ENCODE data around the gene PRPS1.
A peak's percentile ranks its signal among the peaks of the same experiment; 100 is the strongest.

Gene PRPS1

DNA sequence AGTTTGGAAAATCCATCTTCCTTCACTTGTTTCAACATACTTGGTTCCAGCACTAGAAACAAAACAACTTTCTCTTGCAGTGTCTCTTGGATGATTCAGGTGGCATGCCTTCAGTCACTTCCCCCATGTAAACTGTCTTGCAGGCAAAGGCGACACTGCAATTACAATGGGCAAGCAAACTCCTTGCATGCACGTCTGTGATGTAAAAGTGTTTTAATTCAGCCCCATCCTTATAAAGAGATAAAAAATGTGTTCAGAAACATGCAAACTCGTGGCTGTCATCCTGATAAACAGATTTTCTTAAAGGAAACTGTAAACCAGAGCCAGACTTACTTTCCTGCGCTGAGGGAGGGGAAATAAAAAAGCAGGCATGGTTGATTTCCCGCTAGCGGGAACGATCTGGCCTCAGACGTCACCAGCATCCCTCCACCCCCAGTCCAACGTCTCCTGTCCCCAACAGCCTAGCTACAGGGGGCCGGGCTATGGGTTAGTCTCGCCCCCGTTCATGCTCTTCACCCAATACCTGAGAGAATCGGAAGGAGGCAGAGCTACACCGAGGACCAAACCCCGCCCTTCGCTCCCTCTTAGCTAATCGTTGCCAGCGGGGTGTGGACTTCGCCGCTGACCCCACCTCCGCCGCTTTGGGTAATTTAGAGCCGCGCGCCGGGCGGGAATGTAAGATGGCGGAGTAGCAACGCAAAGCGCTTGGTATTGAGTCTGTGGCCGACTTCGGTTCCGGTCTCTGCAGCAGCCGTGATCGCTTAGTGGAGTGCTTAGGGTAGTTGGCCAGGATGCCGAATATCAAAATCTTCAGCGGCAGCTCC is at the start of gene PRPS1:
PRPS1 (plus strand) TSS at position 673 of the 824 bp plus-strand sequence; CDS start at position 792, 119 bp downstream.
- Histone ChIP-seq H3K4me3 (ENCODE audit: low read length in 2 of 2) (peak within 1 kb of the TSS; percentile 73 to 80), H3K27ac (ENCODE audit: low read depth in 2 of 2, low read length in 2 of 2) (peak within 1 kb of the TSS; percentile 55 to 57), H3K36me3 (ENCODE audit: control insufficient read depth in 2 of 2, insufficient read depth in 2 of 2, low read length in 2 of 2) (no peaks in the 10 kb centered on the region), H3K9me3 (ENCODE audit: control insufficient read depth in 2 of 2, low read length in 2 of 2) (no peaks in the 10 kb centered on the region), H3K27me3 (ENCODE audit: control insufficient read depth in 2 of 2, insufficient read depth in 2 of 2, low read length in 2 of 2) (no peaks in the 10 kb centered on the region), H3K4me1 (ENCODE audit: control insufficient read depth in 2 of 2, insufficient read depth in 2 of 2, low read length in 2 of 2) (no peaks in the 10 kb centered on the region), H3K9ac (ENCODE audit: low read depth in 1 of 2, low read length in 2 of 2) (peak within 1 kb of the TSS; percentile 35 to 46)

DNA sequence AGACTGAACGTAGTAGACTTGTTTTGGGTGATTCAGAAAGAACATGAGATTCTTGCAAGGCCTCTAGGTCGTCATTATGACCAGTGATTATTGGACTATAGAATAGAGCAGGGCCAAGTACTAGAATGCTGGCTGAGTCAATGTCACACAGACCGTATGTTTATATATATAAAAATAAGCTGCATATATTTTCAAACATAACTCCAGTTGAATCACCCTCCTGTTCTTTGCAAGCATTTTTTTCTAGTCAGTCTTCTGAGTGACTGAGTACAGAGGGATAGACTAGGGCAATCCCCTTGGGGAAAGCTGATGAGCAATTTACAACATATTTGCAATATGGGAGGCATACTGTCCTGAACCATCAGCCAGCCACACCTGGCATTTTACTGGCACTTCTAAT is 48.4 kb upstream of the PRPS1 start:
- Histone ChIP-seq H3K9ac (ENCODE audit: low read depth in 1 of 2, low read length in 2 of 2) (no peak overlapping the region), H3K4me1 (ENCODE audit: control insufficient read depth in 2 of 2, insufficient read depth in 2 of 2, low read length in 2 of 2) (no peaks in the 10 kb centered on the region), H3K9me3 (ENCODE audit: control insufficient read depth in 2 of 2, low read length in 2 of 2) (no peaks in the 10 kb centered on the region), H3K27me3 (ENCODE audit: control insufficient read depth in 2 of 2, insufficient read depth in 2 of 2, low read length in 2 of 2) (no peaks in the 10 kb centered on the region), H3K36me3 (ENCODE audit: control insufficient read depth in 2 of 2, insufficient read depth in 2 of 2, low read length in 2 of 2) (no peaks in the 10 kb centered on the region), H3K27ac (ENCODE audit: low read depth in 2 of 2, low read length in 2 of 2) (no peak overlapping the region), H3K4me3 (ENCODE audit: low read length in 2 of 2) (no peak overlapping the region)

DNA sequence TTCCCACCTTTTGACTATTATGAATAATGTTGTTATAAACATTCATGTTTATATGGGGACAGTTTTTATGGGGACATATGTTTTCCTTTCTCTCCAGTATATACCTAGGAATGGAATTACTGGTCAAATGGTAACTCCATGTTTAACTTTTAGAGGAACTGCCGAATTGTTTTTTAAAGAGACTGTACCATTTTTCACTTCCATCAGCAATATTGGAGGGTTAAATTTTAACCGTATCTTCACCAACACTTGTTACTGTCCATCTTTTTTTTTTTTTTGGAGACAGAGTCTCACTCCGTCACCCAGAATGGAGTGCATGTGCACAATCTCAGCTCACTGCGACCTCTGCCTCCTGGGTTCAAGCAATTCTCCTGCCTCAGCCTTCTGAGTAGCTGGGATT is 46.4 kb upstream of the PRPS1 start:
- H3K4me1 ChIP-seq (ENCODE audit: control insufficient read depth in 2 of 2, insufficient read depth in 2 of 2, low read length in 2 of 2) = no peaks in the 10 kb centered on the region
- H3K36me3 ChIP-seq (ENCODE audit: control insufficient read depth in 2 of 2, insufficient read depth in 2 of 2, low read length in 2 of 2) = no peaks in the 10 kb centered on the region
- H3K27ac ChIP-seq (ENCODE audit: low read depth in 2 of 2, low read length in 2 of 2) = no peak overlapping the region
- no peaks in the 10 kb centered on the region for H3K27me3 ChIP-seq (ENCODE audit: control insufficient read depth in 2 of 2, insufficient read depth in 2 of 2, low read length in 2 of 2)
- no peak overlapping the region for H3K4me3 ChIP-seq (ENCODE audit: low read length in 2 of 2)
- H3K9ac ChIP-seq (ENCODE audit: low read depth in 1 of 2, low read length in 2 of 2) = no peak overlapping the region
- H3K9me3 ChIP-seq (ENCODE audit: control insufficient read depth in 2 of 2, low read length in 2 of 2) = no peaks in the 10 kb centered on the region

DNA sequence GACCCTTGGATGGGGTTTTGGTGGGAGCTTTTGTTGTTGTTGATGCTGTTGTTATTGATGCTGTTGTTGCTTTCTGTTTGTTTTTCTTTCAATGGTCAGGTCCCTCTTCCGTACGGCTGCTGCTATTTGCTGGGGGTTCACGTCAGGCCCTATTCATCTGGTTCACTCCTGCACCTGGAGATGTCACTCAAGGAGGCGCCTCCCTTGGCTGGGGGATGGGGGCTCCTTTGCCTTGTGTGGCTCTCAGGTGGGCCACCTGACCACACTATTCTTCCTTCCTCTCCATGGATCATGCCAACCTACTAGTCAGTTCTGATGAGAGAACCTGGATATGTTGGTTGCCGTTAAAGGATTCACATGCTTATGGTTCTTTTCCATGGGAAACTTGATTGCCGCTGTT is 39.1 kb upstream of the PRPS1 start:
- no peaks in the 10 kb centered on the region for H3K27me3 ChIP-seq (ENCODE audit: control insufficient read depth in 2 of 2, insufficient read depth in 2 of 2, low read length in 2 of 2)
- H3K27ac ChIP-seq (ENCODE audit: low read depth in 2 of 2, low read length in 2 of 2) = no peak overlapping the region
- no peaks in the 10 kb centered on the region for H3K4me1 ChIP-seq (ENCODE audit: control insufficient read depth in 2 of 2, insufficient read depth in 2 of 2, low read length in 2 of 2)
- H3K36me3 ChIP-seq (ENCODE audit: control insufficient read depth in 2 of 2, insufficient read depth in 2 of 2, low read length in 2 of 2) = no peaks in the 10 kb centered on the region
- H3K9me3 ChIP-seq (ENCODE audit: control insufficient read depth in 2 of 2, low read length in 2 of 2) = no peaks in the 10 kb centered on the region
- no peak overlapping the region for H3K9ac ChIP-seq (ENCODE audit: low read depth in 1 of 2, low read length in 2 of 2)
- no peak overlapping the region for H3K4me3 ChIP-seq (ENCODE audit: low read length in 2 of 2)

DNA sequence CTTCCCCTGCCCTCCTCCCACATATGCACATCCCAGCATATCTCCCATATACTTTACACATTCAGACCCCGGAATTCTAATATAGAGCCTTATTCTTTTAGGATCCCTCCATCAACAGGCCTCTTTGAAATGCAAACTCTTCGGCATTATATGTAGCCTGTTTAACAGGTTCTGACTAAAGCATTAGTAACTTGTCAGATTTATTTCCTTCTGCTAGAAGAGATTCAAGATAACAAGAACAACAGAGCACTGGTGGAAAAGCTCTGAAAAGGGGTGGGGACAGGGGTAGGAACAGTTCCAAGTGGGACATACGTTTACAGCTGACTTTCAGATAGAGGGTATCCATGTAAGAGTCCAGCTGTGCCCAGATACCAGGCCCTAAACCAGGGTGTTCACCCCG is 31.7 kb upstream of the PRPS1 start:
- Histone ChIP-seq H3K27ac (ENCODE audit: low read depth in 2 of 2, low read length in 2 of 2) (no peak overlapping the region), H3K9ac (ENCODE audit: low read depth in 1 of 2, low read length in 2 of 2) (no peak overlapping the region), H3K27me3 (ENCODE audit: control insufficient read depth in 2 of 2, insufficient read depth in 2 of 2, low read length in 2 of 2) (peaks cover 0 to 4% of the 10 kb centered on the region in 2 donors), H3K36me3 (ENCODE audit: control insufficient read depth in 2 of 2, insufficient read depth in 2 of 2, low read length in 2 of 2) (no peaks in the 10 kb centered on the region), H3K4me3 (ENCODE audit: low read length in 2 of 2) (no peak overlapping the region), H3K9me3 (ENCODE audit: control insufficient read depth in 2 of 2, low read length in 2 of 2) (no peaks in the 10 kb centered on the region), H3K4me1 (ENCODE audit: control insufficient read depth in 2 of 2, insufficient read depth in 2 of 2, low read length in 2 of 2) (no peaks in the 10 kb centered on the region)

DNA sequence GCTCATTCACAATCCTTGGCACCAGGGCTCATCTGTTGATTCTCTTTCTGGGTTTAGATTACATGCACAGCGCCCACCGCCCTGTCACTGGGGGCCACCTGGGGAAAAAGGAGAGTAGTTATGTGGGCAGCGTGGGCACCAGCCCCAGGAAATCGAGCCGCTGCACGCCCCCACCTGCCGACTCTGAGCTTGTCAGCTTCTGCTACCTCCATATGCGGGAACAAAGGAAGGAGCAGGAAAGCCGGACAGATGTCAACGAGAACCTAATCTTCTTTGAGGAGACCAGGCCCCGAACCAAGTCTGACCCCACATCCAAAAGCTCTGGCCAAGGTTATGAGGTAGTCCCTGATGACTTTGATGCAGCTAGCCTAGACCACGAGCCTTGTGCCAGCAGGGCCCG is 31.0 kb upstream of the PRPS1 start:
- no peak overlapping the region for H3K4me3 ChIP-seq (ENCODE audit: low read length in 2 of 2)
- H3K9me3 ChIP-seq (ENCODE audit: control insufficient read depth in 2 of 2, low read length in 2 of 2) = no peaks in the 10 kb centered on the region
- H3K4me1 ChIP-seq (ENCODE audit: control insufficient read depth in 2 of 2, insufficient read depth in 2 of 2, low read length in 2 of 2) = no peaks in the 10 kb centered on the region
- H3K27me3 ChIP-seq (ENCODE audit: control insufficient read depth in 2 of 2, insufficient read depth in 2 of 2, low read length in 2 of 2) = peaks cover 0 to 4% of the 10 kb centered on the region in 2 donors
- H3K9ac ChIP-seq (ENCODE audit: low read depth in 1 of 2, low read length in 2 of 2) = no peak overlapping the region
- H3K27ac ChIP-seq (ENCODE audit: low read depth in 2 of 2, low read length in 2 of 2) = no peak overlapping the region
- no peaks in the 10 kb centered on the region for H3K36me3 ChIP-seq (ENCODE audit: control insufficient read depth in 2 of 2, insufficient read depth in 2 of 2, low read length in 2 of 2)

DNA sequence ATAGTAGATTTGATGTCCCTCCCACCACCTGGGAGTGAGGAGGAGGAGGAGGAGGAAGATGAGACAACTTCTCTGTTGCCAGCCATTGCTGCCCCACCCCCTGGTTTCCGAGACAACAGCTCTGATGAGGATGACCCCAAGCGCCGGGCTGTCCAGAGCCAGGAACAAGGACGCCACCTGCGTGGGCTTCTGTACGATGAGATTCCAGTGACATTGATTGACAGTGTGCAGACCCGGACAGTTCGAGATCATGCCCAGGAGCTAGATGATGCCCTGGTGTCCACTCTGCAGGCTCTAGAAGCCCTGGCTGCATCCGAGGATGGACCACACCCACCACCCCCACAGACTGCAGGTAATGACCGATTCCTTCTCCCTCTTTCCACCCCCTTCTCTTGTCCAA is 30.5 kb upstream of the PRPS1 start:
- Histone ChIP-seq H3K9ac (ENCODE audit: low read depth in 1 of 2, low read length in 2 of 2) (no peak overlapping the region), H3K27ac (ENCODE audit: low read depth in 2 of 2, low read length in 2 of 2) (no peak overlapping the region), H3K4me1 (ENCODE audit: control insufficient read depth in 2 of 2, insufficient read depth in 2 of 2, low read length in 2 of 2) (no peaks in the 10 kb centered on the region), H3K36me3 (ENCODE audit: control insufficient read depth in 2 of 2, insufficient read depth in 2 of 2, low read length in 2 of 2) (no peaks in the 10 kb centered on the region), H3K9me3 (ENCODE audit: control insufficient read depth in 2 of 2, low read length in 2 of 2) (no peaks in the 10 kb centered on the region), H3K4me3 (ENCODE audit: low read length in 2 of 2) (no peak overlapping the region), H3K27me3 (ENCODE audit: control insufficient read depth in 2 of 2, insufficient read depth in 2 of 2, low read length in 2 of 2) (peaks cover 0 to 4% of the 10 kb centered on the region in 2 donors)

DNA sequence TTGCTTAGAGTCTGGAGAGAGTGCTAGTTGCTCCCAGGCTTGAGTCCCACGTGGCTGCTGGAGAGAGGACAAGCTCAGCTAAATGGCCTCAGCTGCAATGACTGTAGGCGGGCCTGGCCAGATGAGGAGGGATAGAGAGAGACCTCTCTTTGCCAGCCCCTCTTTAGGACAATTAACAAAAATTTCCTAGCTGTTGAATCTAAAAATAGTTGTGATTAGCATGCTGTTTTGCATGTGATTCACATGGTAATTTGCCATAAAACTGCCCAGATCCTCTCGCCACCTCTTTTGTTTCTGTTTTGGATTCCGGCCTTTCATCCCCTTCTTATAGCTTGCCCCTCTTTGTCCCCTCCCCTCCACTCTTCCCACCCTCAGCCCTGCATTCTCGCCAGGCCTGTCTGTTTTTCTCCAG is 28.9 kb upstream of the PRPS1 start:
- Histone ChIP-seq H3K27ac (ENCODE audit: low read depth in 2 of 2, low read length in 2 of 2) (no peak overlapping the region), H3K9me3 (ENCODE audit: control insufficient read depth in 2 of 2, low read length in 2 of 2) (no peaks in the 10 kb centered on the region), H3K4me3 (ENCODE audit: low read length in 2 of 2) (no peak overlapping the region), H3K36me3 (ENCODE audit: control insufficient read depth in 2 of 2, insufficient read depth in 2 of 2, low read length in 2 of 2) (no peaks in the 10 kb centered on the region), H3K9ac (ENCODE audit: low read depth in 1 of 2, low read length in 2 of 2) (no peak overlapping the region), H3K27me3 (ENCODE audit: control insufficient read depth in 2 of 2, insufficient read depth in 2 of 2, low read length in 2 of 2) (peaks cover 0 to 4% of the 10 kb centered on the region in 2 donors), H3K4me1 (ENCODE audit: control insufficient read depth in 2 of 2, insufficient read depth in 2 of 2, low read length in 2 of 2) (no peaks in the 10 kb centered on the region)

DNA sequence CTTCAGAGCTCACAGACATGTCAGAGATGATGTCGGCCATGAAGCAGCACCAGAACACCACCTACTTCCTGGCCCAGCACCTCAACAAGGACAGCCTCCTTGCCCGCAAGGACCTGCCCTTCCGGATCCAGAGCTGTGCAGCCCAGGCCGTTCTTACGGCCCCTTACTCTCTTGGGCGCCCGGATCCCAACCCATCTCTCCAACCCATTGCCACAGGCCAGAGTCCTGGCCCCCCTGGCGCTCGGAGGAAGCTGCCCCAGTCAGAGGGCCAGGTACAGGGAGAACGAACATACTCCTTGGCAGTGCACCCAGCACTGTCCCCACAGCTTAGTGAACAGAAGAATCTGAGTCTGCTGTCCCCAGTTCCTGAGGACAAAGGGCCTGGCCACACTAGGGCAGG is 27.9 kb upstream of the PRPS1 start:
- no peak overlapping the region for H3K27ac ChIP-seq (ENCODE audit: low read depth in 2 of 2, low read length in 2 of 2)

DNA sequence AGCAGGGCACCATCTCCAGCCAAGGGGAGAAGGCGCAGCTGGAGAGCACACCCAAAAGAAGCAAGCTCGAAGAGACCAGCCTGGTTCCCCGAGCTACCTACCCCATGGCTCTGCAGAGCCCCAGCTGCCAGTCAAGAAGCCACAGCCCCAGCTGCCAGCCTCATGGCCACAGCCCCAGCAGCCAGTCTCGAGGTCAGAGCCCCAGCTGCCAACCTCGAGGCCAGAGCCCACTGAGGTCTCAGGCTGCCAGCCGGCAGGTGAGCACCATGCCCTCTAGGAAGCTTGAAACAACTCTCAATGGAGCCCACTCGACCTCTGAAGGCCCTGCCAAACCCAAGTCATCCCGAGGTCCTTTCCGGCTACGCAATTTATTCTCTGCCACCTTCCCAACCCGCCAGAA is 27.0 kb upstream of the PRPS1 start:
- no peak overlapping the region for H3K4me3 ChIP-seq (ENCODE audit: low read length in 2 of 2)
- H3K4me1 ChIP-seq (ENCODE audit: control insufficient read depth in 2 of 2, insufficient read depth in 2 of 2, low read length in 2 of 2) = no peaks in the 10 kb centered on the region
- H3K36me3 ChIP-seq (ENCODE audit: control insufficient read depth in 2 of 2, insufficient read depth in 2 of 2, low read length in 2 of 2) = no peaks in the 10 kb centered on the region
- no peaks in the 10 kb centered on the region for H3K9me3 ChIP-seq (ENCODE audit: control insufficient read depth in 2 of 2, low read length in 2 of 2)
- H3K27me3 ChIP-seq (ENCODE audit: control insufficient read depth in 2 of 2, insufficient read depth in 2 of 2, low read length in 2 of 2) = peaks cover 0 to 4% of the 10 kb centered on the region in 2 donors
- no peak overlapping the region for H3K9ac ChIP-seq (ENCODE audit: low read depth in 1 of 2, low read length in 2 of 2)
- H3K27ac ChIP-seq (ENCODE audit: low read depth in 2 of 2, low read length in 2 of 2) = no peak overlapping the region

More for the DNA sequence above, 27.9 kb upstream of the PRPS1 start:
- Histone ChIP-seq H3K9ac (ENCODE audit: low read depth in 1 of 2, low read length in 2 of 2) (no peak overlapping the region), H3K9me3 (ENCODE audit: control insufficient read depth in 2 of 2, low read length in 2 of 2) (no peaks in the 10 kb centered on the region), H3K4me1 (ENCODE audit: control insufficient read depth in 2 of 2, insufficient read depth in 2 of 2, low read length in 2 of 2) (no peaks in the 10 kb centered on the region), H3K36me3 (ENCODE audit: control insufficient read depth in 2 of 2, insufficient read depth in 2 of 2, low read length in 2 of 2) (no peaks in the 10 kb centered on the region), H3K4me3 (ENCODE audit: low read length in 2 of 2) (no peak overlapping the region), H3K27me3 (ENCODE audit: control insufficient read depth in 2 of 2, insufficient read depth in 2 of 2, low read length in 2 of 2) (peaks cover 0 to 4% of the 10 kb centered on the region in 2 donors)

Data from mucosa of rectum (tissue), 2 donors.